Endothelial cell of umbilical vein (primary cell): ENCODE results near the gene DTD1.

Experiments
- CTCF ChIP-seq, 2 donors: IDR thresholded peaks; 1 replicate in 1 of 2; 2 replicates in 1 of 2; pipeline ENCODE4 v1.5.1; 2011; ENCODE audit warnings: low read length in 2 of 2, mild to moderate bottlenecking in 2 of 2, moderate library complexity in 2 of 2, control low read depth in 1 of 2, inconsistent platforms in 1 of 2, low read depth in 1 of 2; ENCODE audit not compliant: insufficient read depth in 1 of 2; ENCODE audit errors: extremely low read depth in 1 of 2
- EZH2 ChIP-seq: IDR thresholded peaks from 2 replicates; pipeline ENCODE4 v1.6.1; 2012; ENCODE audit warnings: borderline replicate concordance, low read depth, mild to moderate bottlenecking, moderate library complexity, low read length, inconsistent platforms; ENCODE audit not compliant: severe bottlenecking
- MAX ChIP-seq: IDR thresholded peaks from 2 replicates; pipeline ENCODE4 v1.6.1; 2011; ENCODE audit not compliant: insufficient read depth, insufficient read length
- POLR2A ChIP-seq: IDR thresholded peaks from 2 replicates; pipeline ENCODE4 v1.6.1; 2012; ENCODE audit warnings: low read depth, mild to moderate bottlenecking, control low read depth, low read length
- POLR2AphosphoS5 ChIP-seq: IDR thresholded peaks from 2 replicates; pipeline ENCODE4 v1.6.1; 2012; ENCODE audit warnings: low read depth, mild to moderate bottlenecking, control low read depth, low read length, moderate library complexity; ENCODE audit not compliant: insufficient read depth

GRCh38 chr20:18609741-18610140, 21.9 kb downstream of the DTD1 start:
- TF ChIP-seq EZH2 (no peak), POLR2AphosphoS5 (no peak), CTCF (IDR thresholded peaks at IDR 0.05; ENCODE audit: extremely low read depth in 1 of 2, insufficient read depth in 1 of 2, low read depth in 1 of 2, low read length in 2 of 2) (no peak), POLR2A (no peak), MAX (no peak)
